Measurements from ENCODE around the gene FBXW4. TPM values are rescaled to one million over a fixed set of nuclear protein-coding genes. Genes with fewer than 3 reads are reported as not detected.

FBXW4 gene
- total and polyA plus RNA-seq, 4 donors: 28.0 to 65.6 (median 54.5) TPM

GRCh38 chr10:101587725-101588653 lies 107.0 kb downstream of the FBXW4 start, which contains the start of the genes DPCD and POLL:
Gene DPCD (plus strand): TSS chr10:101588321. CDS start chr10:101588337, 16 bp downstream.
Gene POLL (minus strand): TSS chr10:101588257. CDS start chr10:101587360, 897 bp downstream.
- Histone ChIP-seq H3K27ac (ENCODE audit: low read depth in 1 of 2, low read length in 1 of 2) (peak within 1 kb of the TSS; percentile 49 to 52), H3K9me3 (ENCODE audit: control insufficient read depth in 4 of 4, insufficient read depth in 3 of 4, low read length in 3 of 4) (peaks cover 0 to under 1% (median 0%) of the 10 kb centered on the region in 4 donors), H3K9ac (ENCODE audit: insufficient read depth in 1 of 2, low read length in 2 of 2) (peak within 1 kb of the TSS; percentile 65 to 68), H3K4me1 (ENCODE audit: control insufficient read depth in 5 of 5, insufficient read depth in 5 of 5, low read length in 5 of 5) (peaks cover 3 to 17% (median 8%) of the 10 kb centered on the region in 5 donors), H3K4me3 (peak within 1 kb of the TSS; percentile 93), H3K27me3 (ENCODE audit: control insufficient read depth in 3 of 3, insufficient read depth in 3 of 3, low read length in 2 of 3) (no peaks in the 10 kb centered on the region), H3K36me3 (ENCODE audit: control insufficient read depth in 4 of 4, insufficient read depth in 4 of 4, low read length in 4 of 4) (peaks cover 0 to 18% (median 8%) of the 10 kb centered on the region in 4 donors)
- ATAC-seq (ENCODE audit: insufficient read depth, low FRiP score): peak; percentile 95
- TF ChIP-seq CTCF (IDR thresholded peaks at IDR 0.05; ENCODE audit: control extremely low read depth, extremely low read depth): no peak
- DNase-seq: peak; percentile 96 to 98 (median 97)
- WGBS, 2 donors: 1% methylated on average over 48 to 50 of the region's 50 CpGs

DNA sequence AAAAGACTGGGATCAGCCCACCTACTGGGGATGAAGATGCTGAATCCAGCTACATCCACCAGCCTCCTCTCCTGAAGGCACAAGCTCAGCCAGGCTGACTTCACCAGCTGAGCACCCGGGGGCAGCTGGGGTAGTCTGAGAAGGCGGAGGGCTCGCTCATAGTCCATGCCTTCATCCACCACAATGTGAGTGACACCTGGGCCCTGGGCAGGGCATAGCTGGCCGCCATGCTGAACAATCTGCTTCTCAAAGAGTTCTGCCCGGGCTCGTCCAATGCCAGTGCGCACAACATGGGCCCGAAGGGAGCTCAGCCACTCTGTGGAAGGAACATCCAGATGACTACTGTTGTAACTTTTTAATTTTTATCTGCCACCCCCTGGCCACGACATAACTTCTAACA lies 109.1 kb downstream of the FBXW4 start:
- Histone ChIP-seq H3K27me3 (ENCODE audit: control insufficient read depth in 3 of 3, insufficient read depth in 3 of 3, low read length in 2 of 3) (no peaks in the 10 kb centered on the region), H3K9ac (ENCODE audit: insufficient read depth in 1 of 2, low read length in 2 of 2) (no peak overlapping the region), H3K9me3 (ENCODE audit: control insufficient read depth in 4 of 4, insufficient read depth in 3 of 4, low read length in 3 of 4) (no peaks in the 10 kb centered on the region), H3K4me1 (ENCODE audit: control insufficient read depth in 5 of 5, insufficient read depth in 5 of 5, low read length in 5 of 5) (peaks cover 3 to 17% (median 8%) of the 10 kb centered on the region in 5 donors), H3K27ac (ENCODE audit: low read depth in 1 of 2, low read length in 1 of 2) (no peak overlapping the region), H3K4me3 (no peak overlapping the region), H3K36me3 (ENCODE audit: control insufficient read depth in 4 of 4, insufficient read depth in 4 of 4, low read length in 4 of 4) (peaks cover 0 to 25% (median 12%) of the 10 kb centered on the region in 4 donors)
- ATAC-seq (ENCODE audit: insufficient read depth, low FRiP score) (no peak), DNase-seq (no peak)
- WGBS, 2 donors: 96 to 97% methylated on average over 9 of the region's 9 CpGs
- no peak for TF ChIP-seq CTCF (IDR thresholded peaks at IDR 0.05; ENCODE audit: control extremely low read depth, extremely low read depth)

DNA sequence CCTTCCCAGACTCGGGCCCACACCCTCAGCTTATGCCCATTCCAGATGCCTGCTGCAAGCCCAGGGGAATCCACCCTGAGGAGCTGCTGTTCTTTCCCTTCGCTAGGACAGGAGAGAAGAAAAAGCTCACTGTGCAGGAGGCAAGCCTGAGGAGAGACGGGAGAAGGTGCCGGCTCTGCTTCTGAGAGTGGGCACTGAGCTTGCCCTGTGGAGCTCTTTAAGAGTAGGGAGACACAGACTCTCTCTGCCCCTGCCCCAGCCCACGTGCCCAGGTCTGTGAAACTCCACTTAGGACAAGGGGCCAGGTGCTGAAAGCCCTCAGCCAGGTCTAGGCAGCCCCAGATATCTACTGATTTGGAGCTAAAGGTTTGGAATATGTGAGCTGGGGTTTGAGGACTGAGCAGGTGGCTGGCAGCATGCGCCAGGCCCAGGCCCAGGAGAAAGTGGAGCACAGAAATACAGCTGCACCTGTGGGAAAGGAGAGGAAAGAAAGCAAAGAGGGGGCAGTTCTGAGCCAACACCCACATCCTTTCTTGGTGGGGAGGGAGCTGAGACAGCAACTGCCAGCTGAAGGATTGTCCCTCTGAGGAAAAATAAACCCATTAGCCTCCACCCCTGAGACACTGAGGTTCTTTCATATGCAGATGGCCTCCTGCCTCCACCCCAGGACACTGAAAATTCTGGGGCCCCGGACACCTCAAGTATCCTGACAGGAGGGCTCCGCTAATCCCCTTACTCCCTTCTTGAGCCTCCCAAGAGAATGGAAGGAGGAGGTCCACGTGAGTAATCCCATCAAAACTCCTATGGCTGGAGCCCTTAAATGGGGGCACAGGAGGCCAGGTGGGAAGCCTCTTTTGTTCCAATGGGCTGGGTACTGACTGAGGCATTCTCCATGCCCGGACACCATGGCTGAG lies 114.2 kb downstream of the FBXW4 start:
- no peaks in the 10 kb centered on the region for H3K27me3 ChIP-seq (ENCODE audit: control insufficient read depth in 3 of 3, insufficient read depth in 3 of 3, low read length in 2 of 3)
- H3K9ac ChIP-seq (ENCODE audit: insufficient read depth in 1 of 2, low read length in 2 of 2): no peak overlapping the region
- WGBS, 2 donors: 88 to 89% methylated on average over 10 of the region's 10 CpGs
- no peak for TF ChIP-seq CTCF (IDR thresholded peaks at IDR 0.05; ENCODE audit: control extremely low read depth, extremely low read depth)
- no peaks in the 10 kb centered on the region for H3K9me3 ChIP-seq (ENCODE audit: control insufficient read depth in 4 of 4, insufficient read depth in 3 of 4, low read length in 3 of 4)
- no peaks in the 10 kb centered on the region for H3K4me1 ChIP-seq (ENCODE audit: control insufficient read depth in 5 of 5, insufficient read depth in 5 of 5, low read length in 5 of 5)
- ATAC-seq (ENCODE audit: insufficient read depth, low FRiP score) (no peak), DNase-seq (no peak)
- H3K4me3 ChIP-seq: no peak overlapping the region
- peaks cover 0 to 54% (median 18%) of the 10 kb centered on the region in 4 donors for H3K36me3 ChIP-seq (ENCODE audit: control insufficient read depth in 4 of 4, insufficient read depth in 4 of 4, low read length in 4 of 4)
- H3K27ac ChIP-seq (ENCODE audit: low read depth in 1 of 2, low read length in 1 of 2): no peak overlapping the region

All from lung (tissue), 12 donors.